Activated CD4-positive, alpha-beta T cell treated with anti-CD3 and anti-CD28 coated beads for 24 hours (primary cell): Measurements from ENCODE around the gene MATN4.

Source experiments
- DNase-seq, 2 donors: peaks; one replicate each; pipeline ENCODE4 v3.0.0-alpha.2; 2020; ENCODE audit warnings: low read depth in 2 of 2

The MATN4 gene

GRCh38 chr20:45248609-45249008, 59.5 kb downstream of the MATN4 start:
- DNase-seq = no peak

DNA sequence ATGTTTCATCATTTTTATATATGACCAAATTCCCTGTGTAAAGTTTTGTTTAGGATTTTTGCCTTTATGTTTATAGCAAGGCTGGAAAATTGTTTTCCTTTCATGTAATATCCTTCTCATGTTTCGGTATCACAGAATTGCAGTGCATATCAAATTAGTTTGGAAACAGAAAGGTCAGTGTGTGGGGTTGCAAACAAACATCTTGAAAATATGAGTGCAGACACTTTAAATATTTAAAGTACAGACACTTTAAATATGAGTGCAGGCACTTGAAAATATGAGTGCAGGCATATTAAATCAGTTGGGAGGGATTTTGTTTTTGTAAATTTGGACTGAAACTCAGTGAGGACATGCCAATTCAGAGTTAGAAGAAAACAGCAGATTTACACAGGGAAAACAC, 60.2 kb downstream of the MATN4 start:
- no peak for DNase-seq

- DNase-seq = no peak
Measured at GRCh38 chr20:45246109-45246508, 62.0 kb downstream of the MATN4 start.
